Measurements from ENCODE around the gene ATAD2B. TPM values are rescaled to one million over a fixed set of nuclear protein-coding genes. Genes with fewer than 3 reads are reported as not detected.

ATAD2B gene
- total RNA-seq, 4 donors from 2014 or later = 7.3 to 18.1 (median 7.7) TPM

- intact Hi-C loops (cut with DNase I; ENCODE audit: low total_unique reads) = no loop called here
- Histone ChIP-seq H3K4me1 (peaks cover 23 to 30% of the 10 kb centered on the region in 2 donors), H3K36me3 (no peaks in the 10 kb centered on the region), H3K4me3 (no peak overlapping the region), H3K9me3 (no peaks in the 10 kb centered on the region), H3K27me3 (no peaks in the 10 kb centered on the region), H3K27ac (no peak overlapping the region)
- DNase-seq = no peak
- ATAC-seq = no peak
- in situ Hi-C loops (cut with MboI; ENCODE audit: low sequenced_read_pairs in 4 of 4) = no loop called here
- TF ChIP-seq CTCF (IDR thresholded peaks at IDR 0.05 in 4 of 5, conservative IDR thresholded peaks at IDR 0.05 in 1 of 5) = no peak
- no peak for TF ChIP-seq POLR2A (IDR thresholded peaks at IDR 0.05)
These were observed 10.1 kb downstream of the ATAD2B start for GRCh38 chr2:23916727-23917405.

- no peak for ATAC-seq
- no peak overlapping the region for H3K4me3 ChIP-seq
- in situ Hi-C loops (cut with MboI; ENCODE audit: low sequenced_read_pairs in 4 of 4) = no loop called here
- H3K27ac ChIP-seq = no peak overlapping the region
- no peaks in the 10 kb centered on the region for H3K36me3 ChIP-seq
- TF ChIP-seq CTCF (IDR thresholded peaks at IDR 0.05 in 4 of 5, conservative IDR thresholded peaks at IDR 0.05 in 1 of 5) (no peak), POLR2A (IDR thresholded peaks at IDR 0.05) (no peak)
- H3K4me1 ChIP-seq = peaks cover 23 to 24% of the 10 kb centered on the region in 2 donors
- intact Hi-C loops (cut with DNase I; ENCODE audit: low total_unique reads) = no loop called here
- DNase-seq = no peak
- H3K9me3 ChIP-seq = no peaks in the 10 kb centered on the region
- H3K27me3 ChIP-seq = no peaks in the 10 kb centered on the region
These were observed 11.6 kb downstream of the ATAD2B start for GRCh38 chr2:23915327-23915726.

GRCh38 chr2:23912054-23912453, 14.9 kb downstream of the ATAD2B start:
- Histone ChIP-seq H3K4me3 (no peak overlapping the region), H3K27ac (no peak overlapping the region)

GRCh38 chr2:23905155-23905554, 21.8 kb downstream of the ATAD2B start:
- intact Hi-C loops (cut with DNase I; ENCODE audit: low total_unique reads) (no loop called here), in situ Hi-C loops (cut with MboI; ENCODE audit: low sequenced_read_pairs in 4 of 4) (no loop called here)
- no peak for ATAC-seq
- no peaks in the 10 kb centered on the region for H3K36me3 ChIP-seq
- H3K27me3 ChIP-seq = no peaks in the 10 kb centered on the region
- no peak for DNase-seq
- H3K4me1 ChIP-seq = peaks cover 7 to 28% of the 10 kb centered on the region in 2 donors
- H3K9me3 ChIP-seq = no peaks in the 10 kb centered on the region
- H3K4me3 ChIP-seq = no peak overlapping the region
- no peak overlapping the region for H3K27ac ChIP-seq
- TF ChIP-seq POLR2A (IDR thresholded peaks at IDR 0.05) (no peak), CTCF (IDR thresholded peaks at IDR 0.05 in 4 of 5, conservative IDR thresholded peaks at IDR 0.05 in 1 of 5) (no peak)

More at GRCh38 chr2:23912054-23912453, 14.9 kb downstream of the ATAD2B start:
- H3K36me3 ChIP-seq = no peaks in the 10 kb centered on the region
- TF ChIP-seq CTCF (IDR thresholded peaks at IDR 0.05 in 4 of 5, conservative IDR thresholded peaks at IDR 0.05 in 1 of 5) (no peak), POLR2A (IDR thresholded peaks at IDR 0.05) (no peak)
- H3K4me1 ChIP-seq = peaks cover 16 to 17% of the 10 kb centered on the region in 2 donors
- in situ Hi-C loops (cut with MboI; ENCODE audit: low sequenced_read_pairs in 4 of 4) (no loop called here), intact Hi-C loops (cut with DNase I; ENCODE audit: low total_unique reads) (no loop called here)
- DNase-seq (no peak), ATAC-seq (no peak)
- H3K27me3 ChIP-seq = no peaks in the 10 kb centered on the region
- no peaks in the 10 kb centered on the region for H3K9me3 ChIP-seq

GRCh38 chr2:23904692-23905091, 22.2 kb downstream of the ATAD2B start:
- peaks cover 7 to 28% of the 10 kb centered on the region in 2 donors for H3K4me1 ChIP-seq
- no peak for TF ChIP-seq POLR2A (IDR thresholded peaks at IDR 0.05)
- TF ChIP-seq CTCF (IDR thresholded peaks at IDR 0.05 in 4 of 5, conservative IDR thresholded peaks at IDR 0.05 in 1 of 5) = no peak
- H3K27me3 ChIP-seq = no peaks in the 10 kb centered on the region
- no peaks in the 10 kb centered on the region for H3K9me3 ChIP-seq
- intact Hi-C loops (cut with DNase I; ENCODE audit: low total_unique reads) = no loop called here
- ATAC-seq (no peak), DNase-seq (no peak)
- in situ Hi-C loops (cut with MboI; ENCODE audit: low sequenced_read_pairs in 4 of 4) = no loop called here
- H3K4me3 ChIP-seq = no peak overlapping the region
- no peak overlapping the region for H3K27ac ChIP-seq
- H3K36me3 ChIP-seq = no peaks in the 10 kb centered on the region

Measured in gastrocnemius medialis (tissue), 4 donors.